GM23338 (cell line): Measurements from ENCODE around the gene MAP1LC3C.

ENCODE experiments used
- CREB1 ChIP-seq: fragments of 250-450 bp; sonication (Bioruptor Pico); IDR thresholded peaks from 2 replicates; pipeline ENCODE4 v1.5.0; 2020; ENCODE audit warnings: low read depth, mild to moderate bottlenecking, moderate library complexity
- CTCF ChIP-seq, 2 experiments: fragments of 200-600 bp in 1 of 2; sonication (generic) in 1 of 2; conservative IDR thresholded peaks; 2 replicates each; pipeline versions ENCODE4 v1.5.1 to v1.6.1; 2016 to 2017; ENCODE audit warnings: antibody characterized with exemption in 2 of 2, low read depth in 2 of 2, mild to moderate bottlenecking in 2 of 2, moderate library complexity in 1 of 2
- EZH2 ChIP-seq: fragments of 200-600 bp; sonication (generic); IDR thresholded peaks from one replicate; pipeline ENCODE4 v1.8.0; 2017; ENCODE audit warnings: antibody characterized with exemption, mild to moderate bottlenecking, low read depth; ENCODE audit not compliant: unreplicated experiment
- EZH2phosphoT487 ChIP-seq: fragments of 200-600 bp; sonication (generic); IDR thresholded peaks from one replicate; pipeline ENCODE4 v1.8.1; 2018; ENCODE audit warnings: antibody characterized with exemption; ENCODE audit not compliant: unreplicated experiment
- JUNB ChIP-seq: IDR thresholded peaks from one replicate; pipeline ENCODE4 v1.6.1; 2016; ENCODE audit warnings: antibody characterized with exemption; ENCODE audit not compliant: unreplicated experiment
- NANOG ChIP-seq: IDR thresholded peaks from 2 replicates; pipeline ENCODE4 v1.6.1; 2016; ENCODE audit warnings: antibody characterized with exemption, borderline replicate concordance
- POLR2AphosphoS5 ChIP-seq: IDR thresholded peaks from 2 replicates; pipeline ENCODE4 v1.6.1; 2016; ENCODE audit warnings: antibody characterized with exemption, low read depth
- STAT1 ChIP-seq: IDR thresholded peaks from one replicate; pipeline ENCODE4 v1.6.1; 2016; ENCODE audit warnings: antibody characterized with exemption; ENCODE audit not compliant: unreplicated experiment
- ZNF114 ChIP-seq: fragments of 250-450 bp; sonication (Bioruptor Pico); IDR thresholded peaks from 2 replicates; pipeline ENCODE4 v1.5.0; 2020; ENCODE audit warnings: mild to moderate bottlenecking, moderate library complexity
- TF ChIP-seq, protein P1 (sequence below): IDR thresholded peaks from one replicate; pipeline ENCODE4 v1.6.1; 2018; ENCODE audit warnings: antibody characterized with exemption; ENCODE audit not compliant: unreplicated experiment
- TF ChIP-seq, protein P2 (sequence below): IDR thresholded peaks from 2 replicates; pipeline ENCODE4 v1.6.1; 2016; ENCODE audit warnings: antibody characterized with exemption

DNA sequence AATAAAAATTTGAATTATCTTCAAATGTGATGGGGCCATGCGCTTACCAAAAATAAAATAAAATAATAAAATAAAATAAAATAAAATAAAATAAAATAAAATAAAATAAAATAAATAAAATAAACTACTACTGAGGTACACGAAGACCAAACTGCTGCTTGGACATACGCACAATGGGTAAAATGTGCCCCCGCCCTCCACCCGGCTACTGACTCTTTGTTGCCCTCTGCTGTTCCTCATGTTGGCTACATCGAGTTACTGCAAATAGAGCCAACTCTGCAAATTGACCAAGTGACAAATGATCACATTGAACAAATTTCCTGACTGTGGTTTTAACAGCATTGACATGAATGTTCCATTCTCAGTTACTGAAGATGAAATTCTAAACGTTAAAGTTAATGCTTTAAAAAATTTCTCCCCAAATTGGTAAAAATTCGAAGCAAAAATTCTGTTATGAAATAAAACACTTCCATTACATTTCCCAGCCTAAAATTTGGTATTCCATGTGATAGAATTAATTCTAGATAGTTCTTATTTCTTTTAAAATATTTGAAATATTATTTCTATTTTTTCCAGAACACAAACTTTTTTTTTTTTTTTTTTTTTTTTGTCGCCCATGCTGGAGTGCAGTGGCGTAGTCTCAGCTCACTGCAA, 18.8 kb upstream of the MAP1LC3C start:
- peak; percentile 61 to 87 for TF ChIP-seq CTCF (conservative IDR thresholded peaks at IDR 0.05; ENCODE audit: low read depth in 2 of 2)
- no peak for TF ChIP-seq CREB1 (CRISPR knock-in tag)
- TF ChIP-seq STAT1, result no peak
- TF ChIP-seq EZH2, result no peak
- TF ChIP-seq POLR2AphosphoS5, result no peak
- TF ChIP-seq, protein P1, sequence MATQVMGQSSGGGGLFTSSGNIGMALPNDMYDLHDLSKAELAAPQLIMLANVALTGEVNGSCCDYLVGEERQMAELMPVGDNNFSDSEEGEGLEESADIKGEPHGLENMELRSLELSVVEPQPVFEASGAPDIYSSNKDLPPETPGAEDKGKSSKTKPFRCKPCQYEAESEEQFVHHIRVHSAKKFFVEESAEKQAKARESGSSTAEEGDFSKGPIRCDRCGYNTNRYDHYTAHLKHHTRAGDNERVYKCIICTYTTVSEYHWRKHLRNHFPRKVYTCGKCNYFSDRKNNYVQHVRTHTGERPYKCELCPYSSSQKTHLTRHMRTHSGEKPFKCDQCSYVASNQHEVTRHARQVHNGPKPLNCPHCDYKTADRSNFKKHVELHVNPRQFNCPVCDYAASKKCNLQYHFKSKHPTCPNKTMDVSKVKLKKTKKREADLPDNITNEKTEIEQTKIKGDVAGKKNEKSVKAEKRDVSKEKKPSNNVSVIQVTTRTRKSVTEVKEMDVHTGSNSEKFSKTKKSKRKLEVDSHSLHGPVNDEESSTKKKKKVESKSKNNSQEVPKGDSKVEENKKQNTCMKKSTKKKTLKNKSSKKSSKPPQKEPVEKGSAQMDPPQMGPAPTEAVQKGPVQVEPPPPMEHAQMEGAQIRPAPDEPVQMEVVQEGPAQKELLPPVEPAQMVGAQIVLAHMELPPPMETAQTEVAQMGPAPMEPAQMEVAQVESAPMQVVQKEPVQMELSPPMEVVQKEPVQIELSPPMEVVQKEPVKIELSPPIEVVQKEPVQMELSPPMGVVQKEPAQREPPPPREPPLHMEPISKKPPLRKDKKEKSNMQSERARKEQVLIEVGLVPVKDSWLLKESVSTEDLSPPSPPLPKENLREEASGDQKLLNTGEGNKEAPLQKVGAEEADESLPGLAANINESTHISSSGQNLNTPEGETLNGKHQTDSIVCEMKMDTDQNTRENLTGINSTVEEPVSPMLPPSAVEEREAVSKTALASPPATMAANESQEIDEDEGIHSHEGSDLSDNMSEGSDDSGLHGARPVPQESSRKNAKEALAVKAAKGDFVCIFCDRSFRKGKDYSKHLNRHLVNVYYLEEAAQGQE, result no peak
- TF ChIP-seq EZH2phosphoT487, result no peak
- TF ChIP-seq, protein P2, sequence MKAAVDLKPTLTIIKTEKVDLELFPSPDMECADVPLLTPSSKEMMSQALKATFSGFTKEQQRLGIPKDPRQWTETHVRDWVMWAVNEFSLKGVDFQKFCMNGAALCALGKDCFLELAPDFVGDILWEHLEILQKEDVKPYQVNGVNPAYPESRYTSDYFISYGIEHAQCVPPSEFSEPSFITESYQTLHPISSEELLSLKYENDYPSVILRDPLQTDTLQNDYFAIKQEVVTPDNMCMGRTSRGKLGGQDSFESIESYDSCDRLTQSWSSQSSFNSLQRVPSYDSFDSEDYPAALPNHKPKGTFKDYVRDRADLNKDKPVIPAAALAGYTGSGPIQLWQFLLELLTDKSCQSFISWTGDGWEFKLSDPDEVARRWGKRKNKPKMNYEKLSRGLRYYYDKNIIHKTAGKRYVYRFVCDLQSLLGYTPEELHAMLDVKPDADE, result no peak
- TF ChIP-seq ZNF114 (CRISPR knock-in tag), result no peak
- TF ChIP-seq JUNB, result no peak
- TF ChIP-seq NANOG, result no peak
